Mesenchymal stem cell (in vitro differentiated cells and primary cell): ENCODE data around the gene TKTL1.
A peak's percentile ranks its signal among the peaks of the same experiment; 100 is the strongest.
"Not testable (repeated sequence)": the region's sequence is repeated elsewhere in the genome, so short reads cannot be mapped to it uniquely, and the experiment has no call there.

Experiments used
- DNase-seq: peaks from one replicate; pipeline ENCODE4 v3.0.0-alpha.2; 2013
- H2AFZ ChIP-seq: one replicate; pipeline ENCODE4 v1.6.1; 2013; ENCODE audit warnings: low read depth, mild to moderate bottlenecking, control low read depth, inconsistent platforms, low read length, moderate library complexity
- H2AK5ac ChIP-seq: 2 replicates; pipeline ENCODE4 v1.6.1; 2013; ENCODE audit warnings: low read length, moderate library complexity, mild to moderate bottlenecking, inconsistent platforms; ENCODE audit not compliant: severe bottlenecking
- H2BK120ac ChIP-seq: one replicate; pipeline ENCODE4 v1.6.1; 2013; ENCODE audit warnings: low read depth, mild to moderate bottlenecking, inconsistent platforms, low read length, moderate library complexity
- H2BK12ac ChIP-seq, 2 experiments: one replicate each; pipeline ENCODE4 v1.6.1; 2013; ENCODE audit warnings: inconsistent platforms in 2 of 2, low read length in 2 of 2, mild to moderate bottlenecking in 2 of 2, moderate library complexity in 2 of 2, control low read depth in 1 of 2
- H2BK15ac ChIP-seq: one replicate; pipeline ENCODE4 v1.6.1; 2013; ENCODE audit warnings: mild to moderate bottlenecking, low read depth, inconsistent platforms; ENCODE audit not compliant: poor library complexity, severe bottlenecking
- H2BK5ac ChIP-seq: 2 replicates; pipeline ENCODE4 v1.6.1; 2013; ENCODE audit warnings: low read depth, mild to moderate bottlenecking, low read length, control low read depth, inconsistent platforms; ENCODE audit not compliant: poor library complexity, severe bottlenecking
- H3K14ac ChIP-seq, 2 experiments: one replicate each; pipeline ENCODE4 v1.6.1; 2013; ENCODE audit warnings: inconsistent platforms in 2 of 2, low read length in 2 of 2, control low read depth in 1 of 2, mild to moderate bottlenecking in 1 of 2, moderate library complexity in 1 of 2
- H3K18ac ChIP-seq, 2 experiments: one replicate each; pipeline ENCODE4 v1.6.1; 2013; ENCODE audit warnings: inconsistent platforms in 2 of 2, low read length in 2 of 2, control low read depth in 1 of 2, low read depth in 1 of 2, mild to moderate bottlenecking in 1 of 2
- H3K23ac ChIP-seq, 2 experiments: one replicate each; pipeline ENCODE4 v1.6.1; 2013; ENCODE audit warnings: inconsistent platforms in 2 of 2, low read length in 2 of 2, mild to moderate bottlenecking in 2 of 2, moderate library complexity in 2 of 2, control low read depth in 1 of 2
- H3K27ac ChIP-seq: 2 replicates; pipeline ENCODE4 v1.5.1; 2013; ENCODE audit warnings: mild to moderate bottlenecking, moderate library complexity, low read length, control low read depth, inconsistent platforms; ENCODE audit not compliant: poor library complexity, severe bottlenecking
- H3K27me3 ChIP-seq, 2 experiments: 2 replicates each; pipeline versions ENCODE4 v1.6.1 to v1.7.0; 2013; ENCODE audit warnings: low read length in 2 of 2, mild to moderate bottlenecking in 2 of 2, moderate library complexity in 2 of 2, control low read depth in 1 of 2, inconsistent platforms in 1 of 2; ENCODE audit not compliant: control insufficient read depth in 1 of 2, insufficient read depth in 1 of 2
- H3K36me3 ChIP-seq, 2 experiments: 2 replicates each; pipeline versions ENCODE4 v1.6.1 to v1.7.0; 2013; ENCODE audit warnings: low read length in 2 of 2, control low read depth in 1 of 2, inconsistent platforms in 1 of 2, low read depth in 1 of 2, mild to moderate bottlenecking in 1 of 2; ENCODE audit not compliant: insufficient read depth in 2 of 2, control insufficient read depth in 1 of 2
- H3K4ac ChIP-seq, 2 experiments: one replicate each; pipeline ENCODE4 v1.6.1; 2013; ENCODE audit warnings: inconsistent platforms in 2 of 2, low read length in 2 of 2, mild to moderate bottlenecking in 2 of 2, moderate library complexity in 2 of 2, control low read depth in 1 of 2, low read depth in 1 of 2
- H3K4me1 ChIP-seq: 2 replicates; pipeline ENCODE4 v1.6.1; 2013; ENCODE audit warnings: low read depth, low read length, control low read depth; ENCODE audit not compliant: control insufficient read depth, insufficient read depth
- H3K4me2 ChIP-seq: 2 replicates; pipeline ENCODE4 v1.6.1; 2013; ENCODE audit warnings: low read length, mild to moderate bottlenecking, inconsistent platforms; ENCODE audit not compliant: poor library complexity, severe bottlenecking
- H3K4me3 ChIP-seq, 2 experiments: 2 replicates each; pipeline versions ENCODE4 v1.5.1 to v1.7.0; 2013; ENCODE audit warnings: low read length in 2 of 2, mild to moderate bottlenecking in 2 of 2, control low read depth in 1 of 2, low read depth in 1 of 2; ENCODE audit not compliant: insufficient read depth in 1 of 2
- H3K79me1 ChIP-seq: replicated peaks from 2 replicates; pipeline ENCODE4 v1.6.1; 2013; ENCODE audit warnings: mild to moderate bottlenecking, control low read depth, low read length, inconsistent platforms; ENCODE audit not compliant: poor library complexity, severe bottlenecking
- H3K9ac ChIP-seq: 2 replicates; pipeline ENCODE4 v1.7.0; 2013; ENCODE audit warnings: mild to moderate bottlenecking, low read length, moderate library complexity
- H3K9me3 ChIP-seq: 2 replicates; pipeline ENCODE4 v1.7.0; 2013; ENCODE audit warnings: mild to moderate bottlenecking, low read length; ENCODE audit not compliant: control insufficient read depth
- H4K8ac ChIP-seq: one replicate; pipeline ENCODE4 v1.6.1; 2013; ENCODE audit warnings: inconsistent platforms, mild to moderate bottlenecking, low read length, moderate library complexity
- H4K91ac ChIP-seq: one replicate; pipeline ENCODE4 v1.6.1; 2013; ENCODE audit warnings: mild to moderate bottlenecking, low read length, inconsistent platforms
- WGBS: methylation state at CpG from one replicate; pipeline ENCODE4 v1.1.7; 2013; ENCODE audit warnings: mixed read lengths; 5-methylcytosine and 5-hydroxymethylcytosine counted together

TKTL1 gene

GRCh38 chrX:154286406-154286805, 9.2 kb upstream of the TKTL1 start:
- not testable (repeated sequence) for H3K36me3 ChIP-seq, H3K79me1 ChIP-seq, H3K27me3 ChIP-seq, H4K91ac ChIP-seq, H3K4me2 ChIP-seq, H3K18ac ChIP-seq, H2BK12ac ChIP-seq, H3K23ac ChIP-seq, H3K4me3 ChIP-seq, H3K4me1 ChIP-seq, H3K9me3 ChIP-seq, H3K9ac ChIP-seq, H2AK5ac ChIP-seq, H2AFZ ChIP-seq, H3K27ac ChIP-seq, H2BK120ac ChIP-seq, H3K4ac ChIP-seq, H2BK5ac ChIP-seq, DNase-seq, H4K8ac ChIP-seq, H3K14ac ChIP-seq, H2BK15ac ChIP-seq
- WGBS, result no CpG with 5 or more reads among the region's 10 CpGs

GRCh38 chrX:154294791-154295574, 612 bp upstream of the TKTL1 start, which contains the start of gene TEX28:
Gene TEX28 (minus strand): TSS chrX:154295124. CDS start chrX:154292117, 3,007 bp downstream.
- Histone ChIP-seq H3K18ac (no peak within 1 kb of the TSS), H3K9ac (no peak within 1 kb of the TSS), H3K27ac (no peak within 1 kb of the TSS), H2BK5ac (no peak within 1 kb of the TSS), H2BK120ac (no peak within 1 kb of the TSS), H4K91ac (no peak within 1 kb of the TSS), H2AFZ (no peak within 1 kb of the TSS), H3K4me2 (no peak within 1 kb of the TSS), H3K79me1 (no peaks in the 10 kb centered on the region), H3K23ac (no peak within 1 kb of the TSS), H2AK5ac (no peak within 1 kb of the TSS), H4K8ac (no peak within 1 kb of the TSS), H3K4ac (no peak within 1 kb of the TSS), H3K14ac (no peak within 1 kb of the TSS), H2BK12ac (no peak within 1 kb of the TSS), H3K4me1 (no peaks in the 10 kb centered on the region), H3K9me3 (no peaks in the 10 kb centered on the region), H3K36me3 (no peaks in the 10 kb centered on the region), H2BK15ac (no peak within 1 kb of the TSS), H3K27me3 (peaks cover 0 to 6% of the 10 kb centered on the region in 2 experiments), H3K4me3 (no peak within 1 kb of the TSS)
- WGBS, result 91% methylated on average over 21 of the region's 39 CpGs
- no peak for DNase-seq

- 95% methylated on average over 18 of the region's 18 CpGs for WGBS
- Histone ChIP-seq H3K14ac (no peak overlapping the region), H2BK120ac (no peak overlapping the region), H3K9me3 (no peaks in the 10 kb centered on the region), H3K27me3 (peaks cover 0 to 6% of the 10 kb centered on the region in 2 experiments), H3K79me1 (no peaks in the 10 kb centered on the region), H3K36me3 (no peaks in the 10 kb centered on the region), H3K27ac (no peak overlapping the region), H3K9ac (no peak overlapping the region), H3K4ac (no peak overlapping the region), H2BK12ac (no peak overlapping the region), H3K18ac (no peak overlapping the region), H3K4me1 (no peaks in the 10 kb centered on the region), H3K4me2 (no peak overlapping the region), H3K4me3 (no peak overlapping the region), H2BK5ac (no peak overlapping the region), H2BK15ac (no peak overlapping the region), H4K8ac (no peak overlapping the region), H4K91ac (no peak overlapping the region), H3K23ac (no peak overlapping the region), H2AK5ac (no peak overlapping the region), H2AFZ (no peak overlapping the region)
- DNase-seq, result no peak
These were observed 1.1 kb downstream of the TKTL1 start for GRCh38 chrX:154296731-154297130.

GRCh38 chrX:154298312-154298711, 2.7 kb downstream of the TKTL1 start:
- Histone ChIP-seq H3K4me2 (no peak overlapping the region), H4K8ac (no peak overlapping the region)

More at GRCh38 chrX:154298312-154298711, 2.7 kb downstream of the TKTL1 start:
- H2BK15ac ChIP-seq, result no peak overlapping the region
- no peak overlapping the region for H3K23ac ChIP-seq
- H3K4me3 ChIP-seq, result no peak overlapping the region
- no peak overlapping the region for H3K18ac ChIP-seq
- H3K4me1 ChIP-seq, result no peaks in the 10 kb centered on the region
- no peak overlapping the region for H2BK5ac ChIP-seq
- no peak for DNase-seq
- no peak overlapping the region for H3K4ac ChIP-seq
- no peak overlapping the region for H2AFZ ChIP-seq
- H3K14ac ChIP-seq, result no peak overlapping the region
- no peaks in the 10 kb centered on the region for H3K36me3 ChIP-seq
- no peaks in the 10 kb centered on the region for H3K9me3 ChIP-seq
- no peak overlapping the region for H3K9ac ChIP-seq
- H3K27ac ChIP-seq, result no peak overlapping the region
- no peak overlapping the region for H2BK12ac ChIP-seq
- no peaks in the 10 kb centered on the region for H3K79me1 ChIP-seq
- H3K27me3 ChIP-seq, result peaks cover 0 to 13% of the 10 kb centered on the region in 2 experiments
- H2AK5ac ChIP-seq, result no peak overlapping the region
- H2BK120ac ChIP-seq, result peak overlapping the region; percentile 34
- H4K91ac ChIP-seq, result no peak overlapping the region
- WGBS, result 92% methylated on average over 6 of the region's 7 CpGs
